Muscle layer of duodenum (tissue), 2 donors: ENCODE data around the gene KCNMB3.
A peak's percentile ranks its signal among the peaks of the same experiment; 100 is the strongest.
"Not testable (repeated sequence)": the region's sequence is repeated elsewhere in the genome, so short reads cannot be mapped to it uniquely, and the experiment has no call there.

Experiments used
- H3K27ac ChIP-seq: one replicate; pipeline ENCODE4 v1.7.0; 2013; ENCODE audit warnings: mild to moderate bottlenecking, low read length
- H3K27me3 ChIP-seq: one replicate; pipeline ENCODE4 v1.7.0; 2013; ENCODE audit warnings: low read depth, mild to moderate bottlenecking, control low read depth, low read length
- H3K36me3 ChIP-seq, 2 donors: one replicate each; pipeline ENCODE4 v1.7.0; 2013; ENCODE audit warnings: low read length in 2 of 2, control low read depth in 1 of 2, mild to moderate bottlenecking in 1 of 2; ENCODE audit not compliant: insufficient read depth in 2 of 2, control insufficient read depth in 1 of 2
- H3K4me1 ChIP-seq, 2 donors: one replicate each; pipeline ENCODE4 v1.7.0; 2013; ENCODE audit warnings: low read length in 2 of 2, mild to moderate bottlenecking in 2 of 2, control low read depth in 1 of 2, moderate library complexity in 1 of 2; ENCODE audit not compliant: insufficient read depth in 2 of 2, control insufficient read depth in 1 of 2
- H3K4me3 ChIP-seq, 2 donors: one replicate each; pipeline ENCODE4 v1.7.0; 2013; ENCODE audit warnings: low read length in 2 of 2, low read depth in 1 of 2, mild to moderate bottlenecking in 1 of 2
- H3K9me3 ChIP-seq, 2 donors: one replicate each; pipeline ENCODE4 v1.7.0; 2013; ENCODE audit warnings: low read length in 2 of 2, control low read depth in 1 of 2, mild to moderate bottlenecking in 1 of 2; ENCODE audit not compliant: control insufficient read depth in 1 of 2
- donor health status: healthy.

KCNMB3 gene

DNA sequence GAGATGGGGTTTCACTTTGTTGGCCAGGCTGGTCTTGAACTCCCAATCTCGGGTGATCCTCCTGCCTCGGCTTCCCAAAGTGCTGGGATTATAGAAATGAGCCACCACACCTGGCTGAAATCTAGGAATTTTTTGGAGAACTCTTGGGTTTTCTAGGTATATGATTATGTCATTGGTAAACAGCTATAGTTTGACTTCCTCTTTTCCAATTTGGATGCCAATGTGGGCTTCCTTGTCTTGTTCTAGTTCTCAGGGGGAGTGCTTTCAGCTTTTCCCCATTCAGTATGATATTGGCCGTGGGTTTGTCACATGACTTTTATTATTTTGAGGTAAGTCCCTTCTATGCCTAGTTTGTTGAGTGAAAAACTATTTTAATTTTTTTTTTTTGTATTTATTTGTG is 17.9 kb downstream of the KCNMB3 start:
- H3K27me3 ChIP-seq, result no peaks in the 10 kb centered on the region
- H3K4me3 ChIP-seq, result no peak overlapping the region
- H3K36me3 ChIP-seq, result peaks cover 12 to 26% of the 10 kb centered on the region in 2 donors
- no peaks in the 10 kb centered on the region for H3K4me1 ChIP-seq
- H3K9me3 ChIP-seq, result no peaks in the 10 kb centered on the region
- H3K27ac ChIP-seq, result no peak overlapping the region

DNA sequence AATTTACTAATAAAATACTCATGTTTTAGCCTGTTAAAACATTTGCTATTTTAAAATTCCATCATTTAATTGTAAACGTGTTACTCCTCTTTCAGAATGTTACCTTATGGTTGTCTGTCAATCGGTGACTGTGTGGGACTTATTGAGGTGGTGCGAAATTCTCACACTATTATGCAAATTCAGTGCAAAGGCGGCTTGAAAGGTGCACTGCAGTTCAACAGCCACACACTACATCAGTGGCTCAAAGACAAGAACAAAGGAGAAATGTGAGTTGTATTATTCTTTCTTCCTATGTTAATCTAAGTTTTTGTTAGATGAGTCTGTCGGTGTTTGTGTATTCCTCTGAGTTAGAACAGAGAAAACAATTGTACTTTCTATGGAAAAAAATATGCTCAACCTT is 21.7 kb downstream of the KCNMB3 start:
- Histone ChIP-seq H3K4me1 (no peaks in the 10 kb centered on the region), H3K27ac (no peak overlapping the region), H3K36me3 (peaks cover 16 to 22% of the 10 kb centered on the region in 2 donors), H3K9me3 (no peaks in the 10 kb centered on the region), H3K4me3 (no peak overlapping the region), H3K27me3 (no peaks in the 10 kb centered on the region)

DNA sequence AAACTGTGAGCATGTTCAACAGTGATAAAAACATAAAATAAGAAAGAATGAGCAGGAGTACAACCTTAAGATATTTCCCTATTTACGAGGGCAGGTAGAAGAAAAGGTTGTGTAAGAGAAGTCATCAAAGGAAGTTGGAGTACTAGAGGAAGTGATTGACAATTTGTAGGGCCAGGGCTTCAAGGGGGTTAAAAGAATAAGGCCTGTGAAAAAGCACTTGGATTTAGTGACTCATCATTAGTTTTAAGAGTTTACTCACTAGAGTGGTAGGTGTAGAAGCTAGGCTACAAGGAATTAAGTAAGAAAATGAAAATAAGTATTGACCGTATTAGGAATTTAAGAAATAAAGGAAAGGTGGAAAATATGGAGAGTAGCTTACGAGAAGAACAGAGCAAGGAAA is 23.6 kb downstream of the KCNMB3 start:
- Histone ChIP-seq H3K4me3 (no peak overlapping the region), H3K27me3 (no peaks in the 10 kb centered on the region), H3K36me3 (peaks cover 16 to 21% of the 10 kb centered on the region in 2 donors), H3K4me1 (no peaks in the 10 kb centered on the region), H3K9me3 (no peaks in the 10 kb centered on the region), H3K27ac (no peak overlapping the region)

DNA sequence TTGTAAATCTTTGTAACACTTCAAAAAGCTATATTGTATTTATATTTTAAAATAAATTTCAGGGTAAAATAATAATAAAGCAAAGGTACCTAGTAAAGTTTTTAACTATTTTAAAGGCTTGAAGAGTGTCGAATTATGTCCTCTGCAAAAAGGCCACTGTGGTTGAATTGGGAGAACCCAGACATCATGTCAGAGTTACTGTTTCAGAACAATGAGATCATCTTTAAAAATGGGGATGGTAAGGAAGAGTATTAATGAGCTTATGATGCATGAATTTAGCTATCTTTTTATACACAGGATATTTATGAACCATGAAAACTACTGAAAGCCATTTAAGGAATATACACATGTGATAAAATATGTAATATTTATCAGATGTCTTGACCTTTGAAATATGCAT is 26.3 kb downstream of the KCNMB3 start:
- no peaks in the 10 kb centered on the region for H3K4me1 ChIP-seq
- H3K4me3 ChIP-seq, result no peak overlapping the region
- H3K27me3 ChIP-seq, result no peaks in the 10 kb centered on the region
- H3K27ac ChIP-seq, result no peak overlapping the region
- H3K9me3 ChIP-seq, result no peaks in the 10 kb centered on the region
- H3K36me3 ChIP-seq, result peaks cover 4 to 6% of the 10 kb centered on the region in 2 donors

- H3K36me3 ChIP-seq, result peaks cover 6 to 8% of the 10 kb centered on the region in 2 donors
- H3K9me3 ChIP-seq, result no peaks in the 10 kb centered on the region
- no peaks in the 10 kb centered on the region for H3K4me1 ChIP-seq
- no peaks in the 10 kb centered on the region for H3K27me3 ChIP-seq
- no peak overlapping the region for H3K4me3 ChIP-seq
- no peak overlapping the region for H3K27ac ChIP-seq
Measured at GRCh38 chr3:179223548-179223947, 27.4 kb downstream of the KCNMB3 start.

- H3K9me3 ChIP-seq, H3K36me3 ChIP-seq, H3K27me3 ChIP-seq, H3K4me1 ChIP-seq, H3K4me3 ChIP-seq, H3K27ac ChIP-seq: not testable (repeated sequence)
Measured at GRCh38 chr3:179218213-179218612, 32.7 kb downstream of the KCNMB3 start.

- H3K4me1 ChIP-seq, H3K27ac ChIP-seq, H3K9me3 ChIP-seq, H3K4me3 ChIP-seq, H3K27me3 ChIP-seq: not testable (repeated sequence)
- H3K36me3 ChIP-seq, result peaks cover 6 to 19% of the 10 kb centered on the region in 2 donors
Measured at GRCh38 chr3:179215550-179215949, 35.4 kb downstream of the KCNMB3 start.

DNA sequence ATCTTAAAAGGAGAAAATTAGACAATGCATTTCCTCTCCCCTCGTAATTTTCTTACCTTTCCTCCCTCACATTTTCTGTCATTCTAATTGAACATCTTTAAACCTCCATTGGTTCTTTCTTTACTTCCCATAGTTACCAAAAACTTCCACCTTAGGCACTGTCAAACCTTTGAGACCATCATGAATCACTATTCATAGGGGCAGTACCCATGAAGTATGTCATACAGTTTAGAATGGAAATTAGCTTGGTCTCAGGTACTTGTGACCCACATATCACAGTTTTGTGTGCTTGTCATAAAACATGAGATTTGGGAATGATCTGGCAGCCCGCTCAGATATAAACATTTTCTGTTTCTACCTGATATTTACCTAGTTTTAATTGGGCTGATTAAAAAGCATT is 50.1 kb downstream of the KCNMB3 start:
- H3K27ac ChIP-seq, result no peak overlapping the region
- H3K27me3 ChIP-seq, result no peaks in the 10 kb centered on the region
- no peaks in the 10 kb centered on the region for H3K9me3 ChIP-seq
- peaks cover 0 to 20% of the 10 kb centered on the region in 2 donors for H3K36me3 ChIP-seq
- peaks cover 5% of the 10 kb centered on the region in 2 donors for H3K4me1 ChIP-seq
- no peak overlapping the region for H3K4me3 ChIP-seq

GRCh38 chr3:179196700-179197099 is 54.2 kb downstream of the KCNMB3 start:
- H3K27me3 ChIP-seq, result no peaks in the 10 kb centered on the region
- no peaks in the 10 kb centered on the region for H3K9me3 ChIP-seq
- H3K36me3 ChIP-seq, result no peaks in the 10 kb centered on the region
- peaks cover 10 to 16% of the 10 kb centered on the region in 2 donors for H3K4me1 ChIP-seq
- no peak overlapping the region for H3K4me3 ChIP-seq
- peak overlapping the region; percentile 26 for H3K27ac ChIP-seq

DNA sequence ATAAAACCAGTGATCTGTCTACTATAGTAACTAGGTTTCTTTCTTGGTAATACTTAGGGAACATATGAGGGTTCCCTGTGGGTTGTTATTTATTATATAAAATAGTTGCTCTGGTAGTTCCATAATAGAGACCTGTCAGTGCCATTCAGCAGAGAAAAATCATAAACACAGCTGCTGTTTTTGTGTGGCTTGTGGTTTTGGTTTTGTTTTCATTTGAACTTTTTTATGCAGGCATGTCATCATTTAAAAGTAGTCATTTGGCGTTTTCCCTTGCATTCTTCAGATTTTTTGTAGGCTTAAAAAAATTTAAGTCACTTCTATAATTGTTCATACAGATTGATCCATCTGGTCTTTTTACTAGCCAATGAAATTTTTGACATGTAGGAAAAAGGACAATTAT is 54.8 kb downstream of the KCNMB3 start:
- Histone ChIP-seq H3K4me1 (peaks cover 14 to 16% of the 10 kb centered on the region in 2 donors), H3K27ac (peak overlapping the region; percentile 26), H3K36me3 (no peaks in the 10 kb centered on the region)

GRCh38 chr3:179194931-179195330 is 56.0 kb downstream of the KCNMB3 start:
- H3K27me3 ChIP-seq, result no peaks in the 10 kb centered on the region
- H3K9me3 ChIP-seq, result no peaks in the 10 kb centered on the region
- H3K4me3 ChIP-seq, result no peak overlapping the region
- no peak overlapping the region for H3K27ac ChIP-seq
- H3K4me1 ChIP-seq, result peaks cover 16 to 24% of the 10 kb centered on the region in 2 donors
- H3K36me3 ChIP-seq, result no peaks in the 10 kb centered on the region

More for the DNA sequence above, 54.8 kb downstream of the KCNMB3 start:
- H3K27me3 ChIP-seq, result no peaks in the 10 kb centered on the region
- no peaks in the 10 kb centered on the region for H3K9me3 ChIP-seq
- no peak overlapping the region for H3K4me3 ChIP-seq
